ENCODE measurements around the gene PARP15.

Gene PARP15

DNA sequence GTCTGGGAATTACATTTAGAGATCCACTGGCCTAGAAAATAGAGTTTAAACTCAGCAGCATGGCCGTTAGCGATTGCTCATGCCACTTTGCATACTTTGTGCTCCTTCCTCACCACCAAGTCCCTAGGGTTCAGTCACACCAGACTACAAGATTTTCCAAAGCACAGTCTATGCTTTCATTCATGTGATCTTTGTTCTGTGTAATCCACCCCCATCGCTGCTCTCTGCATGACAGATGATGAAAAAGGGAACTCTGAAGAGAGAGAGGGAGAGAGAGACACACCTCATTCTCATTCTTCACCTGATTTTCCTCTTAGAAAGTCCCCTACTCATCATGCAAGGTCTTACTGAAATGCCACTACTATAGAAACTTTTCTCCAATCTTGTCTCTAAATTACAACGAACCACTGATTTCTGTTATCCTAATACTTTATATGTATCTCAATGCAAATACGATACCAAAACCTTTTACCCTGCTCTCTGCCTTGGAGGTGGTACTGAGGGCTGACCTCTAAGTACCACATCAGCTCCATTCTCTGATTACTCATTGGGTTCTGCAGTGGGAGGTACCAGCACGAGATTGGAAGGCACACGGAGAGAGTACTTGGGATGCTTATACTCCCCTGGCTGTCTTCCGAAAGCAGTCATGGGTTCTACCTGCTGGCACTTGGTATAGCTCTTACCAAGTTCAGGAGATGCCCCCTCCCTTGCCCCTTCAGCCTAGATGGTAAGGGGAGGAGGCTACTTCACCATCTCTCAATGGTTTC is 1.1 kb upstream of the PARP15 start:
- FAIRE-seq, result no peak

DNA sequence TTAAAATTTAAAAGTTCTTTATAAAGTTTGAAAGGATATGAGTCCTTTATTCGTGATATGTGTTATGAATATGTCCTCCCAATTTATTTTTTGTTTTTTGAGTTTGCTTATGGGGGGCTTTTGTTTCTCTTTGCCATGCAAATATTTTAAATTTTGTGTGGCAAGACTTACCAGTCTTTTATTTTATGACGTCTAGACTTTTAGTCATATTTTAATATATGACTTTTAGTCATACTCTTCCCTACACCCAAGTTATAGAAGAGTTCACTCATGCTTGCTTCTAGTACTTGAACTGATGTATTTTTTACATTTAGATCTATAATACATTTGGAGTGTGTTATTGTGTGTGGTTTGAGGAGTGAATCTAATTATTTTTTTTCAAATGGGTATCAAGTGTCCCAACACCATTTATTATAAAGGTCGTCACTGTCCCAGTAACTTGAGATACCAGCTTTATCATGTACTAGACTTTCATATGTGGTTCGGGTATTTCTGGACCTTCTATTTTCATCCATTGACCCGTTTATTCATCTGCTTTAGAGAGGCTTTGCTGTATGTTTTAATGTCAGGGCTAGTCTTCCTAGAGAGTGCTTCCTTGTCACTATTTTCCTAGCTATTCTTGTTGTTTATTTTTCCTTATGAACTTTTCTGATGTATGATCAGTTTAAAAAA is 755 bp downstream of the PARP15 start:
- FAIRE-seq, result no peak

DNA sequence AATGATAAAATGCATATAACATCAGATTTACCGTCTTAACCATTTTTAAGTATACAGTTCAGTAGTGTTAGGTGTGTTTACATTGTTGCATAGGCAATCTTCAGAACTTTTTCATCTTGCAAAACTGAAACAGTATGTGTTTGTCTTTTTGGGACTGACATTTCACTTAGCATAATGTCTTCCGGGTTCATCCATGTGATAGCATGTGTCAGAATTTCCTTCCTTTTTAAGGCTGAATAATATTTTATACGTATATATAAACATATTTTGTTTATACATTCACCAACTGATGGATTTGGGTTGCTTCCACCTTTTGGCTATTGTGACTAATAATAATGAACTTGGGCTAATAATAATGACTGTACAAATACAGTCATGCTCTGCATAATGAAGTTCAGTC is 3.0 kb downstream of the PARP15 start:
- no peak for FAIRE-seq

DNA sequence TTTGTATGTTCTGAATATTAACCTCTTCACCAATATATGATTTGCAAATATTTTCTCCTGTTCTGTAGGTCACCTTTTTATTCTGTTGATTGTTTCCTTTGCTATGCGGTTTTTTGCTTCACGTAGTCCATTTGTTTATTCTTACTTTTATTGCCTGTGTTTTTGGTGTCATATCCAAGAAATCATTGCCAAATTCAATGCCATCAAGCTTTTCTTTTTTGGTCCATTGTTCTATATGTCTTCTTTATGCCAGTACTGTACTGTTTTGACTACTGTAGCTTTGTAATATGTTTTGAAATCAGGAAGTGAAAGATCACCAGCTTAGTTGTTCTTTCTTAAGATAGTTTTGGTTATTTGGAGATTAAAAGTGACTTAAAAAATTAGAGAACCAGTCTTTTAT is 4.2 kb downstream of the PARP15 start:
- no peak for FAIRE-seq

DNA sequence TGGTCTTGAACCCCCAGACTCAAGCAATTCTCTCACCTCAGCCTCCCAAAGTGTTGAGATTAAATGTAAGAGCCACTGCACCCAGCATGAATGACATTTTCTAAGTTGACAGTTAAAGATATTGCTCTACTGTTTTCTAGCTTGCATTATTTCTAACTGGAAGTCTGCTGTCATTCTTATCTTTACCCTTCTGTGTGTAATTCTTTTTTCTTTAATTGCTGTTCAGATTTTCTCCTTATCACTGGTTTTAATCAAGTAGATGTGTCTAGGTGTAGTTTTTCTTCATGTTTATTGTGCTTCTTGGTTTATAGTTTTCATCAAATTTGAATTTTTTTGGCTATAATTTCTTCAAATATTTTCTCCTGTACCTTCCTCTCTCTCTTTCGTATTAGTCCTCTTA is 4.9 kb downstream of the PARP15 start:
- no peak for FAIRE-seq

DNA sequence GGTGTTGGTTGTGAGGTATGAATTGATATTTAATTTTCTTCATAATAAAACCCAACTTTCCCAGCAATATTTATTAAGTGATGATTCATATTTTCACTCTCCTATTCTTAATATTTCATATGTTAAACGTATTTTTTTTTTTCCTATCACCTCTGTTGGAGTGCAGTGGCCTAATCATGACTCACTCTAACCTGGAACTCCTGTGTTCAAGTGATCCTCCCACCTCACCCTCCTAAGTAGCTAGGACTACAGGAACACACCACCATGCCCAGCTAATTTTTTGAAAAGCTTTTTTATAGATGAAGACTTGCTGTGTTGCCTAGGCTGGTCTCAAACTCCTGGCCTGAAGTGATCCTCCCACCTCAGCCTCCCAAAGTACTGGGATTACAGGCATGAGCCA is 8.6 kb downstream of the PARP15 start:
- FAIRE-seq, result no peak

DNA sequence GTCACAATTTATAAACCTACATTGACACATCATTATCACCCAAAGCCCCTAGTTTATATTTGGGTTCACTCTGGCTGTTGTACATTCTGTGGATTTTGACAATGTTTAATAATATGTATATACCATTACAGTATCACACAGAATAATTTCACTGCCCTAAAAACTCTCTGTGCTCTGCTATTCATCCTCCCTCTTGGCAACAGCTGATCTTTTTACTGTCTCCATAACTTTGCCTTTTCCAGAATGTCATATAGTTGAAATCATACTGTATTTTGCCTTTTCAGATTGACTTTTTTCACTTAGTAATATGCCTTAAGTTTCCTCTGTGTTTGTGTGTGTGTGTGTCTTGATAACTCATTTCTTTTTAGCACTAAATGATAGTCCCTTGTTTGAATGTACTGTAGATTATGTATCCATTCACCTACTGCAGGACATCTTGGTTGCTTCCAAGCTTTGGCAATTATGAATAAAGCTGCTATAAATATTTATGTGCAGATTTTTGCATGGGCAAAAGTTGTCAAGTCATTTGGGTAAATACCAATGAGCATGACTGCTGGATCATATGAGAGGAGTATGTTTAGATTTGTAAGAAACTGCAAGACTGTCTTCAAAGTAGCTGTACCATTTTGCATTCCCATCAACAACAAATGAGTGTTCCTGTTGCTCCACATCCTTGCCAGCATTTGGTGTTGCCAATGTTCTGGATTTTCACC is 9.5 kb downstream of the PARP15 start:
- FAIRE-seq, result no peak

DNA sequence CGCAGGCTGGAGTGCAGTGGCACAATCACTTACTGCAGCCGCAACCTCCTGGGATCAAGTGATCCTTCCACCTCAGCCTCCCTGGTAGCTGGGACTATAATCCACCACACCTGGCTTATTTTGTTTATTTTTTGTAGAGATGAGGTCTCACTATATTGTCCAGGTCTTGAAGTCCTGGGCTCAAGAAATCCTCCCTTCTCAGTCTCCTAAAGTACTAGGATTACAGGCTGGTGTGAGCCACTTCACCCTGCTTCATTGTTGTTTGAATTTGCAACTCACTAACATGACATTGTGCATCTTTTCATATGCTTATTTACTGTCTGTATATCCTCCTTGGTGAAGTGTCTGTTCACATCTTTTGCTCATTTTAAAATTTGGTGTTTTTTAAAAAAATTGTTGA is 10.1 kb downstream of the PARP15 start:
- no peak for FAIRE-seq

DNA sequence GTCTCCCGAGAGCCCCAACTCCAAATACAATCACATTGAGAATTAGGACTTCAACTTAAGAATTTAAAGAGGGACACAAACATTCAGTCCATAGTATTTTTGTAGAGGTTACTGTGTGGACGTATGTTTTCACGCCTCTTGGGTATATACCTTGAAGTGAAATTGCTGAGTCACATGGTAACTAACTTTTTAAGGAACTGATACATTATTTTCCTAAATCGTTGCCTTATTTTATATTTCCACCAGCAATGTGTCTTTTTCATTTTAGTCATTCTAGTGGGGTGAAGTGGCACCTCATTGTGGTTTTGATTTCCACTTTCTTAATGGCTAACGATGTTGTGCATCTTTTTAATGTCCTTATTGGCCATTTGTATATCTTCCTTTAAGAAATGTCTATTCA is 11.8 kb downstream of the PARP15 start:
- FAIRE-seq, result no peak

DNA sequence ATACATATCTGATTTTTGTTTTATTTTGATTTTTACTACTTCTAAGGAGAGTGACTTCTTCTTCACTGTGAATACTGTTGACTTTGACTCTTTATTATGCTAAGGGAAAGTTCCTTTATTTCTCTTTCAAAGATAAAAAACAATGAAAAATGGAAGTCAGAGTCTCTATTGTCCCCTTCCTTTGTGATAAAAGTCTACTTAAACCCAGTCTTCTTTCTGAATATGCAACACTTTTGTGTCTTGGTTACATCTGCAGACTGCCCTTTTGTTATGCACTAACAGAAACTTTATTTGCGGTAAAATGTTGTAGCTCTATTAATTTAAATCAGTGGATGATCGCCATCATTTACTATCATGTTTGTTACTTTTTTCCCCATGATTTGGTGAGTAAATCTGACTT is 13.2 kb downstream of the PARP15 start:
- no peak for FAIRE-seq

DNA sequence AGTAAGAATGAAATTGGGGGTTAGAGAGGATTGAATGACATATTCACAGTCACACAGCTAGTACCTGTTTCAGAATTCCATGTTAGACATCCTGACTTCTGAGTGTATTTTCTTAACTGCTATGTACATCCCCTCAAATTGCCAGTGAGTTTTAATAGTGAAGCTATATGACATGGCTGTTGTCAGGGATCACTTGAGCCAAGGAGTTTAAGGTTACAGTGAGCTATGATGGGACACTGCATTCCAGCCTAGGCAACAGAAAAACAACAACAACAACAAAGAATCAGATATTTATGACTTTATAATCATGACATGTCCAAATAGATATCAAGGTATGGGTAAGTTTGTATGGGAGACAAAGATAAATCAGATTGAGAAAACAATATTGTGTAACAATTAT is 16.6 kb downstream of the PARP15 start:
- no peak for FAIRE-seq

DNA sequence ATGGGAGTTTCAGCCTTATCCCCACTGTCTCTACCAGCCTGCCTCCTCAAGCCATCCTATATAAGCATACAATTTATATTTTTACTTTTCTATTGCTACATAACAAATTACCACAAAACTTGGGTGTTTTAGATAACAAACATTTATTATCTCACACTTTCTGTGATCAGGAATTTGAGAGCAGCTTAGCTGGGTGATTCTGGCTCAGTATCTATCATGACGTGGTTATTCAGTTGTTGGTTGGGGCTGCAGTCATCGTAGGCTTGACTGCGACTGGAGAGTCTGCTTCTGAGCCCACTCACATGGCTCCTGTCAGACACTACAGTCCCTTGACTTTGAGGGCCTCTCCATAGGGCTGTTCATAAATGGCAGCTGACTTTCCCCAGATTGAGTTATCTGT is 20.7 kb downstream of the PARP15 start:
- no peak for FAIRE-seq

DNA sequence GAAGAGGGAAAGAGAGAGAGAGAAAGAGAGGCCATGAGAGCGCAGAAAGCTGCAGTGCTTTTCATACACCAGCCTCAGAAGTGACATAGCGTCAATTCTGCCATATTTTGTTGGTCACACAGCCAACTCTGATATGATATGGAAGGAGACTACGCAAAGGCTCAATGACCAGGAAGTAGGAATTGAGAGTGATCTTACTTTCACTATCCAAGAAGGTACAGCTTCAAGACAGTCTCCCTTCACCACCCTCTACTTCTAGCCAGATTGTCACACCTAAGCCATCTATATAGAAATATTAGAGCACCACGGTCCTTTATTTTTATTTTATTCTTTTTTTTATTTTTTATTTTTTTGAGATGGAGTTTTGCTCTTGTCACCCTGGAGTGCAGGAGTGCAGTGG is 21.1 kb downstream of the PARP15 start:
- no peak for FAIRE-seq

DNA sequence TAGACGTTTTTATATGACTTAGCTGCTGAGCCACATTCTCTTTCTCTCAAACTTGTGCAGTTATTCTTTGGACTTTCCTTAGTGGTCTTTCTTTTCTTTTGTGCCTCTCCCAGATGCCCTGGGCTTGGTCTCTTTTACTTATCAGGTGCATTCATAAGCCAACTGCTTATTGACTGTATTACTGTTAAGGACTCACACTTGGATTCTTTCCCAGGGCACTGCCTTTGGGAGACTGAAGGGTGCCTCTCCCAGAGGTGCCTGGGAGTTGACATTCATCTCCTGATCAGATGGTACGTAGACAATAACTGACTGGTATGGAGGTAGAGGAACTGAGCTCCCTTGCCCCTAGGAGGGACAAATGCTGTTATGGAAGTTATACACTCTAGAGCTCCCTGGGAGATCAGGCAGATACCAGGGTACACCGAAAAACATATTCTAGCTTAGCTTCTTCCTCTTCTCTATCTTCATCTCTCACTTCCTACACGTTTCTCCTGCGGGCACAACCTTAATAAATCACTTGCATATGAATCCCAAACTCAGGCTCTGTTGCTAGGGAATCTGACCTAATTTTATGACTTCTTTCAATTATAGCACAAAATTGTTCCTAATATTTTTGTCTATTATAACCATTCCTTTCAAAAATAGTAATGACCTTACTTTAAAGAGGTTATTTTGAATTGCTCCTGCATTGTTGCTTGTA is 24.7 kb downstream of the PARP15 start:
- FAIRE-seq, result no peak

DNA sequence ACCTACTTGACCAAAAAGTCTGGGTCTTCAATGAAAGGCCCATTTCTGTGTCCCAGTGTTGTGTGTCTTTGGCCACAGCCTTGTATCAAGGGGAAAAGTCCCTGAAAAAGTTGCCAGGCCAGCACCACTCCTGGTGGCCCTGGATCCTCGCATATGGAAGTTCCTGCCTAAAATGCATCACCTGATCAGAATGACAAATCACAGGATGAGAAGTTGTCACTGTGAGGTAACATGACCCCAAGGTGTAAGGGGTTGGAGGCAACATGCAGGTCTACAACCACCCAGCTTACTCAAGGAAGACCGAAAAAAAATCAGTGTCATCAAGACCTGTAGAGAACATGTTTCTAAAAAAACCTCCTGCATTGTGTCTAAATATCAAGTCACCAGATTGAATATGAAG is 25.6 kb downstream of the PARP15 start:
- no peak for FAIRE-seq

DNA sequence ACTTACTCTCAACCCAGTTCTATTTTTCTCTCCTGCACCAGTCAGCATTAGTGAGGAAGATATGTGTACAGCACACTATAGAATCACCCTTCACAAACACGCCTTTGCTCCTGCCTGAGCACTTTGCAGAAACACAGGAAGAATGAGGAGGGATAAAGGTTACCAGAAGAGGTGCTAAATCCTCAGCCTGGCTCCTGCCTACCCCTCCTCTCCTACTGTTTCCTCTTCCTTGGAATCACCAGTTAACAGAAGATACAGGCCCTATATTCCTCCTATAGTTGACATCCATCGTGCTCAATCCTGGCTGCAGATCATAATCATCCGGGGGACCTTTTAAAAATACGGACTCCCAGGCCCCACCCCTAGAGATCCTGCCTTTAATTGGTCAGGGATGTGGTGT is 28.9 kb downstream of the PARP15 start:
- no peak for FAIRE-seq

DNA sequence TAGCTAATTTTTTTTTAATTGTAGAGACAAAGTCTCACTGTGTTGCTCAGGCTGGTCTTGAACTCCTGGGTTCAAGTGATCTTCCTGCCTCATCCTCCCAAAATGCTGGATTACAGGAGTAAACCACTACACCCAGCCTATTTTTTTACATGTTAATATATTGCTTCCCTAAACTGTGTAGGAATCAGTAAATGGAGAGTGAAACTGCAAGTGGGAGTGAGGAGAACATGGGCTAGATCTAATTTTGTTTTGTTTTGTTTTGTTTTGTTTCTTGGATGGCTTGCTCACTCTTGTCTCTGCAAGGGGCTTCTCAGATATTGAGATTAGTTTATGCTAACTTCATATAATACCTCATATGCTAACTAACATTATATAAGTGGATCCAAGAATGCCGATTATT is 31.5 kb downstream of the PARP15 start:
- no peak for FAIRE-seq

DNA sequence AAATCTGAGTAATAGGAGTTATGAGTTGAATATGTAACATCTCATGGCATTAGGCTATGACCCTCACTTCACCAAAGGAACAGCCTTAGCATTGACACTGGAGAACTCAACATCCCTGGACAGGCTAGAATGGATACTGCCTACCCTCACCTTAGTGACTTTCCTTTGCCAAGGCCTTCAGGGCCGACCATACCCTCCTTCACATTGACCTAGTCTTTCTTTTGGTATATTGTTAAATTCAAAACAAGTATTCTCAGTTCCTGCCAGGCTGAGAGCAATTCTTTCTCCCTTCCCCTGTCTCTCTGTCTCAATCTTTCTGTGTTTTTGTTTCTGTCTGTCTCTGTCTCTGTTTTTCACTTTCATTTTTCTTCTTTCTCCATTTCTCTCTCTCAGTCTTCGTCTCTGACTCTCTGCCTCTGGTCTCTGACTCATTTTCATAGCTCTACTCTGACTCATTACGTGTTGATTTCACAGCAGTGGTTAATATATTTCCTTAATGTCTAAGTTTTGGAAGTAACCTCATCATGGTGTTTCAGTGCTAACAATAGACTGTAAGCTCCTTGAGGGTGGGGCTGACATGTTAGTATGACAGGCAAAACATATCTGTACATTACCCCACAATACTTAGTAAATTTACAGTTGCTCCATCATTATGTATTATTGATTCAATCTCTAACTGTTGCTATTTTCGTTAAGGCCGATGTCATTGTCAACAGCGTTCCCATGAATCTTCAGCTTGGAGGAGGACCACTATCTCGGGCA is 32.5 kb downstream of the PARP15 start:
- FAIRE-seq, result no peak

DNA sequence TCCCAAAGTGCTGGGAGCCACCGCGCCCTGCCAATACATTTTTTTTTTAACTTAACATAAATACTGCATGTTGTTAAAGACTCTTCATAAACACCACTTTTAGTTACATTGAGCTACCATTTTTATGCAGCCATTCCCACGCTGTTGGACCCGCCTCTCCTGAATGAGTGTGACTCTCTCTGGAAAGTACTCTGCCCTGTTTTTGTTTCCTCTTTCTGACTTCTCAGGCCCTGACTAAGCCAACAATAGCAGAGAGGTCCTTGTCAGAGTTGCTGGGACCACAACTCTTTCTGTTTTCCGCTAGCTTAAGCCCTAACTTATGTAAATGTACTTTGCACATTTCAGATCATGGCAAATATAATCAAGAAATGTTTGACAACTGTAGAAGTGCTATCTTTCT is 35.2 kb downstream of the PARP15 start:
- FAIRE-seq, result no peak

DNA sequence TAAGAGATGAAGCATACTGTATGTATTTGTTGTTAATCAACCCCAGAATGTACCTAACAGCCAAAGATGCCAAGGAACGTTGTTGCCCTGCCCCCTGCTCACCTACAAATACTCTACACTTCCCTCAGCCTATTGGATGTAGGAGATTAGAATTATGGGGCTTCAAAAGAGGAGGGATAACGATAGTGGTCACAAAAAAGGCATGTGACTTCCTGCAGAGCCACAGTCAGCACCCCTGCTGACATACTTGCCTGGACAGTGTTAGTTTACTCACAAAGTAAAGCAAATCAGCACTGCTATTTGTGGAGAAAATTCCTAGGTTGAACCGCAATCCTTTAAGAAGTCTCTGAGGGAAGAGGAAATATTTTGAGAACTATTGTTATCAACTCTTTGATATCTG is 37.9 kb downstream of the PARP15 start:
- no peak for FAIRE-seq

DNA sequence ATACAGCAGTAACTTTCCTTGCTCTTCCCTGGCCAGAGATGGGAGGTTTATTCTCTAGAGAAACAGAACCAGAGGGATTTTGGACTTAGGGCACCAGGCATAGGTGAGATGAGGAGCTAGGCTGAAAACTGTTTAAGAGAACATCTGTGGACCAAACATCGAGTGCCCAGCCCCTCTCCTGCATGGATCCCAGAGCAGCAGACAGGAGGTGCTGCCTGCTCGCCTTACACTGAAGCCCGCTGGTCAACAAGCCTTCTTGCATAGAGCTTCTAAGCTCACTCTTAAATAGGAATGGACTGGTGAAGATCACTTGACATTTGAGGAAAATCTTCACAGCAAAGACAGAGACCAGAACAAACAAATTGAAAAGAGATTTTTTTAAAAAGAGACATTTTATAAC is 41.2 kb downstream of the PARP15 start:
- FAIRE-seq, result no peak

DNA sequence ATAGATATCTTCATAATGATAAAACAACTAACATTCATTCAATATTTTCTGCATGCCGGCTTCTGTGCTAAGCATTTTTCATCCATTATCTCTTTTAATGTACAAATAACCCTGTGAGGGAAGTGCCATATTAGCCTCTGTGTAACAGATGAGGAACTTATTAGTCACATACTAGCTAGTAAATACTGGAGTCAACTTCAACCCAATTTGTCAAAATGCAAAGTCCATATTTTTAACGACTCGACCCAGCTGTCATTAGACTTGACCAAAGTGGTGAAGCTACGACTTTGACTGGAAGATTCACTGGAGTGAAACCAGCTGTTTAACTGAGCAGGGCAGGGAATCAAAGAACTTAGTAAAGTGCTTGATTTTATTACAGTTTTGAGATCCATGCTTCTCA is 41.6 kb downstream of the PARP15 start:
- FAIRE-seq, result no peak

DNA sequence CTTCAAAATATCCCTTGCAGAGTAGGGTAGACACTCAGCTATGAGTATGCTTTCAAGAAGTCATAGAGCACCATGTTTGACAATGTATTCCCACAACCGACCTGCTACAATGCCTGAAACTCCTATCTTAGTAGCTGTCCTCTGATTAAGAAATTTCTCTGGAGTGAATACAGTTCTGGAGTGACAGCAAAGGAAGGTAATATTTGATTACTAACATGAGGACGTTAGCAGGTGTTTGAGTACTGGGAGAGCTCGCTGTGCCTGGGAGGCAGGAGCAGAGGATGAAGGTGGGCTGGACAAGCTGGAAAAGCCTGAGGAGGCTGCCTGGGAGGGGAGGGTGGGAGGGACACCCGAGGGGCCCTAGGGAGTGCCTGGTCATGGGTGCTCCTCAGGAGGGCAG is 42.9 kb downstream of the PARP15 start:
- FAIRE-seq, result no peak
